Epithelial cell of prostate (primary cell): ENCODE measurements around the gene SLC35F2.
A peak's percentile ranks its signal among the peaks of the same experiment; 100 is the strongest.
"Not testable (repeated sequence)": the region's sequence is repeated elsewhere in the genome, so short reads cannot be mapped to it uniquely, and the experiment has no call there.

Source experiments
- DNase-seq: peaks from one replicate; pipeline ENCODE4 v3.0.0-alpha.2; 2011; ENCODE audit warnings: low read depth, low spot score
- H3K27ac ChIP-seq: fragments of 450-650 bp; 2 replicates; pipeline ENCODE4 v1.5.1; 2017; ENCODE audit warnings: mild to moderate bottlenecking

SLC35F2 gene

GRCh38 chr11:107791343-107792048, 67.1 kb downstream of the SLC35F2 start:
- no peak overlapping the region for H3K27ac ChIP-seq
- DNase-seq, result no peak

GRCh38 chr11:107789767-107790166, 68.8 kb downstream of the SLC35F2 start:
- no peak for DNase-seq
- H3K27ac ChIP-seq, result no peak overlapping the region

DNA sequence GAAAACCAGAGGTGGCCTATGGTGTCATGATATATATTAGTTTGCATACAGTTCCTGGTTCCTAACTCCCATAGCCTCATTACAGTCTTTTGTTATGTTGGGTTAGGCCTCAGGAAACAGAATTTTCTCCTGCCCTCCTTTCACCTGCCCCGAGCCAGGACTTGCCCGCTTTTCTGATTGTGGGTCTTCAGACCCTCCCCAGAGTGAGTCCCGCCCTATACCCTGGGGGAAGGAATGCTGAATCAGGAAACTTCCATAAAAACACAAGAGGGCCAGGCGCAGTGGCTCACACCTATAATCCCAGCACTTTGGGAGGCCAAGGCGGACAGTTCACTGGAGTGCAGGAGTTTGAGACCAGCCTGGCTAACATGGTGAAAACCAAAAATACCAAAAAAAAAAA, 70.9 kb downstream of the SLC35F2 start:
- H3K27ac ChIP-seq, result no peak overlapping the region
- DNase-seq, result no peak

GRCh38 chr11:107785401-107785800, 73.2 kb downstream of the SLC35F2 start:
- no peak overlapping the region for H3K27ac ChIP-seq
- DNase-seq, result no peak

DNA sequence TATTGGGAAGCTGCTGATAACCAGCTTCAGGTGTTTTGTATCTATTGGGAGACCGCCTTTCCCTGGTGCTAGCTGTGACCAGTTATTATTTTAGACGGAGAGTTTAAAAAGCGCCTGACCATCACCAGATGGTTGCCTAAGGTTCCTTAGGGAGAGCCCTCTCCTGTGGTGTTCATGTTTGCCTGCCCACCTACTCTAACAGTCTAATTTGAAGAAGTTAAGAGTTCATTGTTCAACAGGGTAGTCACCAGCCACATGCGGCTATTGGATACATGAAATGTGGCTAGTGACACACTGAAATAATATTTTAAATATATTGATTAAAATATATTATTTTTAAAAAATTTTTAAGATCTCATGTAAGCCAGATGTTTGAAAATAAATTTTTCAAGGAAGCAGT, 75.5 kb downstream of the SLC35F2 start:
- no peak overlapping the region for H3K27ac ChIP-seq
- DNase-seq, result no peak

DNA sequence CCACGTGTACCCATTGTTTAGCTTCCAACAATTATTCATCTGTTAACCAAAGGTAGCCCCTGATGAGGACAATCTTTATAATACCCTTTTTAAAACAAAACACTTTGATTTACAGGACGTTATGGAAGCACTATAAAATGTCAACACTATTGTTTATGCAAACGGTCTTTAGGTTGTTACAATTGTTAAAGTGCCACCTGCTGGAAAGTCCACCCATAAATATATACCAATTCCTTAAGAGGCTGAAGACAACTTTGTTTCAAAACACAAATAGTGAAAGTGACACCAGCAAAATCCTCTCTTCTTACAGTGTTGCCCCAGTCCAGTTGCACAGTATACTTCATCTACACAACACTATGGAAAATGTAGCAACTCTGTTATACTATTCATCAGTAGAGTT, 77.8 kb downstream of the SLC35F2 start:
- no peak overlapping the region for H3K27ac ChIP-seq
- DNase-seq, result no peak

- no peak overlapping the region for H3K27ac ChIP-seq
- no peak for DNase-seq
Observed at GRCh38 chr11:107780136-107780535, 78.5 kb downstream of the SLC35F2 start.

DNA sequence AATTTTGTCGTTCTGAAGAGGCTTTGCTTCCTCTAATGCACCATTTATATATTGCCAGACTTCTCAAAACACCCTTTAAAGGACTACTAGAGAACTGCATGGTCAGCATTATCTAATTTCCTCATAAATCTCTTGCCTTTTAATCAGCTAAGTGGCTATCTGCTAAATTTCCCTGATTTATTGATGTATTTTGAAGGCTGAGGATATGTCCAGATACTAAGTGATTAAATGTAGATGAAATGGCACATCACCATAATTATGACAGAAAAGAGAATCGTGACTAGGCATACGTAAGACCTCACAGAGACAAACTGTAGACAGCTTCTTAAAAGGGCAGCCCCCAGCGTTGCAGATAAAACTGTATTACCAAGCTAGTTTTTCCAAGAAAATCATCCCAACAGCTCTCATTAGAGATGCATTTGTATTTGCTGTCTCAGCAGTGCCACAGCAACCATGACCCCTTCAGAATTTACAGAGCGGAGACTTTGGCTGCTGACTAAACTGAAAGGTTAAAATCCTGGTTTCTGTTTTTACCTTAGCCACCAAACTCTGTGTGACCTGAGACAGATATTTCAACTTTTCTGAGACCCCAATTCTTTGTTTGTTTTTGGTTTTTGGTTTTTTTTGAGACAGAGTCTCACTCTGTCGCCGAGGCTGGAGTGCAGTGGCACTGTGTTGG, 79.6 kb downstream of the SLC35F2 start:
- no peak overlapping the region for H3K27ac ChIP-seq
- DNase-seq, result no peak

DNA sequence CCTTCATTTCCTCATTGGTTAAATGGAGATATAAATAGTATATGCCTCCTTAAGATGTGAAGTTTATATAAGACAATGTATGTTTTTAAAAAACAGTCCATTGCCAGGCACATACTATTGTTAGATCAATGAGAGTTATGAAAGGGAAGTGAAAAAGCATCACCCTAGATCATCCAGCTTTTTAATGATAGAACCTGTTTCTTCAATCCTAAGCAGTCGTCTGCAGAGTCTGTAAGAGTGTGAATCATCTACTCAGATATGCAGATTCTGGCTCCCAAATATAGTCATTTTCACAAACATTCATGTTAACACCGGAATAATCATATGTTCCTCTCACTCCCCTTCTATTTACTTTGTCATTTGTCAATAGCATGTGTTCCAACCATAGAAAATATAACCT, 81.5 kb downstream of the SLC35F2 start:
- DNase-seq, result no peak
- H3K27ac ChIP-seq, result no peak overlapping the region

DNA sequence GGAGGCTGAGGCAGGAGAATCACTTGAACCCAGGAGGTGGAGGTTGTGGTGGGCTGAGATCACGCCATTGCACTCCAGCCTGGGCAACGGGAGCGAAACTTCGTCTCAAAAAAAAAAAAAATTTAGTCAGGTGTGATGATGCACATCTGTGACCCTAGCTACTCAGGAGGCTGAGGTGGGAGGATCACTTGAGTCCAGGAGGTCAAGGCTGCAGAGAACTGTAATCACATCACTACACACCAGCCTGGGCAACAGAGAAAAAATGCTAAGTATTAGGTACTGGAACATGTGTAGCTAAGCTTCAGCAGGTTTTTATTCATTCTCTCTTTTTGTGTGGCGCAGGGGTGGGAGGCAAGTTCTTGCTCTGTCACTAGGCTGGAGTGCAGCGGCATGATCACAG, 82.5 kb downstream of the SLC35F2 start:
- no peak for DNase-seq
- H3K27ac ChIP-seq, result no peak overlapping the region

DNA sequence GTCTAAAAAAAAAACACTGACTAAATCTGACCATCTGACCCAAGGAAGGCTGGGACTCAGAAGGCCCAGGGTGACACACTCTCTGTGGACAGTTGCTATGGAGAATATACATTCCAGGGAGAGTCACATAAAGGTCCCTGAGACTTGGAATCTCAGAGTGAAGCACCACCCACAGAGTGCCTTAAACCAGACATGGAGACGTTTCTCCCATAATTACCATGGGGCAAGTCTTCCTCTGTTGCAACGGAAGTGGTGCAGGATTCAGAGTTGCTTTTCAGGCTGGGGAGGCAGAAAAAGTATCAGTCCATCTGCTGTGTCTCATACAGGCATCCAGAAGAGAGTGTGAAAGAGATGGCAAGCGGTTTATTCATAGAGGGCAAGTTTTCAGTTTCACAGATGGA, 88.0 kb downstream of the SLC35F2 start:
- DNase-seq, result no peak
- H3K27ac ChIP-seq, result no peak overlapping the region

DNA sequence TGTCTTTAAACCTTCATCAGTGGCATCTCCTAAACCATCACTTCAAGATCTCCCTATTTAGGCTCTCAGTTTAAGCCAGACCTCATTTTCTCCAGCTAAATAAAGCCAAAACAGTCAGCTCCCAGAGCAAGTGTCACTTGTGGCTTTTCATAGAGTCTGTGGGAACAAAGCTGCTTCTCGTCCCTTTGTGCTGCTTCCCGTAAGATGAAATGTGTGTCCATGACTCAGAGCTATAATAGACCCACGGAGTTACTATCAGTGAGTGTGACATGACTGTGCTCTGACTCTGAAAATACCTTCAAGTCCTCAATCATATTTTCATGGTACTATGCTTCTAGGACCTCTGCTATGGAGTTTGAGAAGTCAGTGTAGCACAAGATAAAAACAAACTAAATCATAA, 89.4 kb downstream of the SLC35F2 start:
- no peak overlapping the region for H3K27ac ChIP-seq
- DNase-seq, result peak; percentile 6

DNA sequence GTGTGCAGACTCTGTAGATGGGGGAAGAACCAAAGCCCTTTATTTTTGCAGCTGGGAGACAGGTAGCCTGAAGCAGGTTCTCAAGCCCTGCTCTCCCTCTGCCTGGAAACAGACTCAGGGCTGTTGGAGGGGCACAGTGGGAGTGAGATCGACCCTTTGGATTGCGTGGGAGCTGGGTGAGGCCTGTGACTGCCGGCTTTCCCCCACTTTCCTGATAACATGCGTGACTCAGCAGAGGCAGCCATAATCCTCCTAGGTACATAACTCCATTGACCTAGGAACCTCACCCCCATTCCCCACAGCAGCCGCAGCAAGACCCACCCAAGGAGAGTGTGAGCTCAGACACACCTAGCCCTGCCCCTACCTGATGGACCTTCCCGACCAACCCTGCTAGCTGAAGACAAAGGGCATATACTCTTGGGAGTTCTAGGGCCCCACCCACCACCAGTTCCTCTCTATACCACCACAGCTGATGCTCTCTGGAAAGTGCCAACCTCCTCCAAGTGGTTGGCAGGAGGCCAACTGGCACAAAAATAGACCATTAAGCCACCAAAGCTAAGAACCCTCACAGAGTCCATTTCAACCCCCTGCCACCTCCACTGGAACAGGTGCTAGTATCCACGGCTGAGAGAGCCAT, 99.8 kb downstream of the SLC35F2 start:
- not testable (repeated sequence) for DNase-seq

DNA sequence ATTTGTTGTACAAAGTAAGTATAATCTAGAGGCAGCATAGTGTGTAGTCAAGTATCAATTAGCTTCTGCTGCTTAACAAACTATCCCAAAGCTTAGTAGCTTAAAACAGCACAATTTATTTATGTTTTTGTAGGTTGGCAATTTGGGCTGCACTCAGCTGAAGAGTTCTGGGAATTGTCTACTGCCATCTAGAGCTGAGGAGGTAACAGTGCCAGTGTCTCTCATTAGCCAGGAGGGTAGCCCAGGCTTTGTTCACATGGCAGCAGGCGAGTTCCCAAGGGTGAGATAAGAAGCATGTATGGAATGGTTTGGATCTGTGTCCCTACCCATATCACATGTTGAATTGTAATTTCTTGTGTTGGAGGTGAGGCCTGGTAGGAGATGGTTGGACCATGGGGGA, 100.9 kb downstream of the SLC35F2 start:
- DNase-seq, result no peak
- no peak overlapping the region for H3K27ac ChIP-seq

More for the DNA sequence above, 99.8 kb downstream of the SLC35F2 start:
- H3K27ac ChIP-seq, result not testable (repeated sequence)

DNA sequence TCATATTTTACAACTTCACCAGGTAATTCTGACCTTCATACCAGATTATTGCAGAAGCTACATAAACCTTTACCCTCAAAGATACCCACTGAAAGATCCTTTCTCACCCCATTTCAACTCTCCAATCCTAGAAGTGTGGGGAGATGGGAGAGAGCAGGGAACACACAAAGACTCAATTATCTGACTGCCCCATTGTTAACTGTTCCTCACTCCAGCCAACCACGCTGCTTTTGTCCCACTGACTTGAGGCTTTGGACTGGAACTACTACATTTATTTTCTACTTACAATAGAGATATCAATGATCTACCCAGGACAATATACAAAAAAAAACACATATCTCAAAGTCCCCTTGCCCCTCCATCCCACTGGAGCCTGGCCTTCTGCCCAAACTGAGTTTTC, 102.0 kb downstream of the SLC35F2 start:
- no peak for DNase-seq
- no peak overlapping the region for H3K27ac ChIP-seq

DNA sequence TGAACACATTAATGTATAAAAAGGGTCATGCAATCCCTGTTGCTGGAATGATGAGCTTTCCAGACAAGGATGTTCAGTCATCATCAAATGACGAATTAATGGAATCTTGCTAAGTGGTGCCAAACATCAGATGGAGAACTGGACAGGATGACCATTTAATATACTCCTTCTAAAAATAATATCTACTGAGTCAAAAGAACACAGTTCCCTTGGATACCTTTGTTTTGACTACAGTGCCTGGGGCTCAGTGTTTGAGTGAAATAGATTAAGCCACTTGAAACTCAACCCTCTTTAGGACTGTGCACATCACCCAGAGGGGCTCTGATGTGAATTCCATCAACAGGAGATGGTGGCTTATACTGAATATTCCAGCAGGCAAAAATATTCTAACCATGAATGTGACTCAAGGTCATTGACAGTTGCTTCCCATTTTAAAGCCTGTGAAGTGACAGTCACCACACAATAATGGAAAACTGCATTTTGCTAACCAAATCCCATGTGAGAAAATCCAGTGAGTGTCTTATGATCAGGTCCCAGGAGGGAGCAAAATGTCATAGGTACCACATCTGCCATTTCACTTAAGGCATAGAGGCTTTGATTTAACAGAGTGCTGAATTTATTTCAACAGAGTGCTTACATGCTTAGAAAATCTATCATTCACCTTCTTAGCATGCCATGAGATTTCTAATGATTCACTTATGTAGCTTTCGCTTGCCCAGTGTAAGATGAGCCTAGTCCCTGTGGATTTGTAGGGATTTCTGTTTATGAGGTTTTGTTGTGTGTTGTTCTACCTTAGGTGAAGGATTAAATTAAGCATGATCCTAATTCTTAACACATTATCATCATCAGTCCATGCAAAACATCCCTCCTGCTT, 105.4 kb downstream of the SLC35F2 start:
- DNase-seq, result no peak
- H3K27ac ChIP-seq, result no peak overlapping the region

GRCh38 chr11:107752508-107752907, 106.1 kb downstream of the SLC35F2 start:
- no peak for DNase-seq
- no peak overlapping the region for H3K27ac ChIP-seq

DNA sequence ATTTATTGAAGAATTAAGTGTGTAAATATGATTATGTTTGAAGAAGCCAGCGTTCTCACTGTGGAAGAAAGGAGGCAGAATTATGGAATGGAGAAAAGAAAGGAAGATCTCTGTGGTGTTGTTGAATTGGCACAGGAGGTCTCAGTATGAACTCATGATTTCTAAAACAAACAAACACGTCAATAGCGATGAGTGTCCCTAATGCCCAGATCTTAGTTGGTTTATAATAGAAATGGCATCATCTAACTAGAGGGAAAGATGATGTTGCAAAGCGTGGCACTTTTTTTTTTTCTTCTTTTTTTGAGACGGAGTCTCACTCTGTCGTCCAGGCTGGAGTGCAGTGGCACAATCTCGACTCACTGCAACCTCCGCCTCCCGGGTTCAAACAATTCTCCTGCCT, 107.5 kb downstream of the SLC35F2 start:
- H3K27ac ChIP-seq, result no peak overlapping the region
- no peak for DNase-seq

DNA sequence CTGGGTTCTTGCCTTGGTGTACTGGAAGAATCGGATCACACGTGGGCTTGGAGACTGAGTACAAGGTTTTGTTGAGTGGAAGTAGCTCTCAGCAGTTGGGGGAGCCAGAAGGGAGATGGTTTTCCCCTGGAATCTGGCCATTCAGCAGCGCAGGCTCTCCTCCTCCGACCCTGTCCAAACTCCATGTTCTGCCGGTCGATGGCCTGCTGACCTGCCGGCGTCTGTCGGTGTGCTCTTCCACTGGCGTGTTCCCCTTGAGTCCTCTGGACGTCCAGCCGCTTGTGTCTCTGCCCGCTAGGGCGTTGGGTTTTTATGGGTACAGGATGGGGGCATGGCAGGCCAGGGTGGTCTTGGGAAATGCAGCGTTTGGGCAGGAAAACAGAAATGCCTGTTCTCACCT, 108.3 kb downstream of the SLC35F2 start:
- H3K27ac ChIP-seq, result no peak overlapping the region
- no peak for DNase-seq

DNA sequence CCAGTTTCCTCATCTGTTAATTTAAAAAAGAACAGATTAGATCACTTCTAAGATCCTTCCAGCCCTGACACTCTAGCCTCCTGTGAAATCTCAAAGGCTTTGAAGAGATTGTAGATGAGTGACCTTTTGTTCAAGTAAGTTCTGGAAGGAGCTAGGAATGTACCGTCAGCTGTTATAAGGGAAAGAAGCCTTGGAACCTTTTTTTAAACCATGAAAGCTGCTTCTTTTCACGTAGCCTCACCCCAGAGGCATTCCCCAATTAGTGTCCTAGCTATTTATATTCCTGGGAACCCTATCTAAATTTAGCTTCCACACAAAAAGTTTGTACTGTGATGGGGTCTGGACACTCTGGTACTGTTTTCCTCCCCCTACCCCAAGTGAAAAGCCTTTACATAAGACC, 111.0 kb downstream of the SLC35F2 start:
- no peak overlapping the region for H3K27ac ChIP-seq
- no peak for DNase-seq

DNA sequence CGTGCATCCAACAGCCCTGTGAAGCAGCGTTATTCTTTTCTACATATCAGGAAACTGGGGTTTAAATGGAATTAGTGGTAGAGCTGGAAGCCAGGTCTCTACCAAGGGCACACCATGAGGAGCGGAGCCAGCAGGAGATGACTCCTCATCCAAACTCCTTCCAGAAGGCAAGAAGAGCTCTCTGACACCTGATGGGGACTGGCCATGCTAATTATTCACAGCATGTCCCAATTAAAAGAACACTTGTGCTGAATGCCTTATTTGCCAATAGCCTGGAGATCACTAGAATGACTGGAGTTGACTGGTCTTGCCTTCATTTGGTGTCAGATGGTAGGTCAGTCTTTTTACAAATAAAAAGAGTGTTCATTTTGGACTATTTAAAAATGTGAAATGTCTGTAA, 113.9 kb downstream of the SLC35F2 start:
- no peak for DNase-seq
- H3K27ac ChIP-seq, result no peak overlapping the region
